SKM-1 (cell line): ENCODE measurements around the gene PROB1.
"Not testable (repeated sequence)": the region's sequence is repeated elsewhere in the genome, so short reads cannot be mapped to it uniquely, and the experiment has no call there.

Source experiments
- DNase-seq: peaks from one replicate; lab custom pipeline; 2025; ENCODE audit not compliant: unreplicated experiment; lab: John Stamatoyannopoulos, UW

Gene PROB1

DNA sequence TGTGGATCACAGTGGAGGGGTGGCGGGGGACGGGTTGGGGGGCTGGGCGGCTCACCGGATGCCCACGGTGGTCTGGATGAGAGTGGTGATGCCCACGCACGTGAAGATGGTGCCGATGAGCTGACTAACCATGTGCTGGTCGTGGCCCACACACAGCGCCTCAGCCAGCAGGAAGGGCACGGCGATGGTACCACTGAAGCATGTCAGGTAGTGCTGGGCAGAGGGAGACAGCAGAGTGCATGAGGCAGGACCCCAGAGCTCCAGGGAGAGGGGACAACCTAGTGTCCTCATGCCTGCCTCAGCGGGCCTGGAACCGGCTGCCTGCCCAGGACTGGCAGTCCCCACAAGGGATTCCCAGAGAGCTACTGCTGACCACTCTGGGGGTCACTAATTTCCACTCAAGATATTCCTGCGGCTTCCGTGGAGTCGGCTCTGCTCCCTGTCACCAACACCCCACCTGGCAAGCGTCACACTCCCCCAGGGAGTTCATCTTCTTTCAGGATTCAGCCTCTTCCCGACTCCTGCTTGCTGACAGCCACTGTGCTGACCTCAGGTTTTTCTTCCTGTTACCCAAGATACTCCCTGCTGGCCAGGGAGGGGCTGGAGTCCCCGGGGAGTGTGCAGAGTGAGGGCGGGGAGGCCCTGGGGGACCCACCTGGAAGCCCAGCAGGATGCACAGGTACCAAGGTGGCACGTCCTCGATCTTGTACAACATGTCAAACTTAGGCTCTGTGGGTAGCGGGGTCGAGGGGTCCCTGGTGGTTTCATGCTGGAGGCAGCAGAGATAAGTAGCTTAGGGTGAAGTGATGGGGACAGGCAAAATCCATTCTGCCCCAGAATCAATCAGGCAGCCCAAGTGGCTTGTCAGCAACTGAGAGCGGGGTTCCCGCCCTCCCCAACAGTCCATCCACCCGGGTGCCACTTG is 12.8 kb downstream of the PROB1 start:
- DNase-seq: no peak

DNA sequence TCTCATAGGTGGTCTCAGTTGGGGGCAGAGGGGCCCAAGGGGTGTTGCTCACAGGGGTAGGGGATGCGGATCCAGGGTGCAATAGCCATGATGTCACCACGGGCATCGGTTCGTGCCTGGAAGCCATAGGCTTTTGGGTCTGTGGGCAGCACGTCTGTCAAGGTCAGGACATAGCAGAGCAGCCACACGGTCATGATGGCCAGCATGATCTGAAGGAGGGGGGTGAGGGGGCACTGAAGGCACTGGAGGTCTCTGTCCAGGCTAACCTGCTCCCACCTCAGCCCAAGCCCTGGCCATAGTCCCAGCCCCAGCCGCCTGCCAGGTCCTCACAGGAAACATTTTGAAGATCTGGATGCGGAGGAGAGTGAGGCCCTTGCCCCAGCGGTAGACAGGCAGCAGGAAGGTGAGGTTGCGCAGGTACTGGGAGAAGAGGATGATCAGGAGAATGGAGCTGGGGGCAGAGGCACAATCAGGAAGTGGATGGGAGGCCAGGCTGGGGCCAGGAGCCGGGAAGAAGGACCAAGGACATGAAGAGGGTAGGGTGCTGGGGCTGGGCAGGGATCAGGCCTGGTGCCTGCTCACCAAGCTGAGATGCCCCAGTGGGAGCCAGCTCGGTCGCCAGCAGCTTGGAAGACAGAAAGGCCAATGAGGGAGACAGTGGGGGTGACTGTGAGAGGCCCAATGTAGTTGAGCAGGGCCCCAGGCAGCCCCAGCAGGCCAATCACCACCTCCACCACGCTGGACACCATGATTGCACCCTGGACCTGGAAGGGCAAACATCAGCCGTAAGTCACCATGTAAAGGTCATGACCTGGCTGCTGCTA is 15.1 kb downstream of the PROB1 start:
- DNase-seq: no peak

DNA sequence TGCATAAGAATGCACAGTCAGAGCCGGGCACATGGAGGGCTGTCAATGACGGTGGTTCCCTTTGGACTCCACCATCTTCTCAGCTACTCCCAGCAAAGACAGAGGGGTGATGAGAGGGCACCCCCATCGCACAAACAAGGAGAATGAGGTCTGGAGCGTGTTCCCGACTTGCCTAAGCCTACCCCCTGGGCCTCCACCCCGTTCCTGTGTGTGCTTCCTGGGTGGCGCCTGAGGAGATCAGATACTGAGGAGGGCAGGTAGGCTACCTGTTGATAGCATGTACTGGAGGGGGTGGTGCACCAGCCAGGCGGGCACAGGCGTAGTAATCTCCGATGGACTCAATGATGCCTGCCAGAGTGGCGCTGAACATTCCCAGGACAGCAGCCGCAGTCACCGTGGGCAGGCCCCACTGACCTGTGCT is 16.0 kb downstream of the PROB1 start:
- DNase-seq: no peak

DNA sequence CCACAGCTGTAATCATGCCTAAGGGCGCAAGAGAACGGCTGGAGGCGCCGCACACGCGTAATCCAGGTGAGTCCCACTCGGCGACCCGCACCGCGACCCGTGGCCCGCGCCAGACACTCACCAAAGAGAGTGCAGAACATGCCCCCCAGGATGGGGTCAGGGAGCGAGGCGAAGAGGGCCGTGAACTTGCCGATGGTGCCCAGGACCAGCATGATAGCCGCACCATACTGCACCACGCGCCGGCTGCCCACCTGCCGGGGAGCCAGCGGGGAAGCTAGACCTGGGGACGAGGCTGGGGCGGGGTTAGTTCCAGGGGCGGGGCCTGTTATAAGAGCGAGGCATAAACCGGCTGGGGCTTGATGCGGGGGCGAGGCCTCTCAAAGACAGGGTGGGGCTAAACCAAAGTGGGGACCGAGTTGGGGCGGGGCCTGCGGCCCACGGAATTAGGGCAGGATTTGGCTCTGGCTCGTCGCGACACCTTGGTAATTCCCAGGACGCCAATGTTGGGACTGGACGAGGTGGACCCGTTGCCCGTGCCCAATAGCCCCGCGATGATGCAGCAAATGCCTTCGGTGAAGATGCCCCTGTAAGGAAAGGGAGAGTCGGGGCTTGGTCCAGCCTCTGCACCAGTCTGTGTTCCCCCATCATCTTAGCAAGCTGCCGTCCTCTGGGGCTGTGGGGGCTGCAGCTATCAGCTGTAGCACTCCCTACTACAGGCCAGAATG is 16.6 kb downstream of the PROB1 start:
- no peak for DNase-seq

DNA sequence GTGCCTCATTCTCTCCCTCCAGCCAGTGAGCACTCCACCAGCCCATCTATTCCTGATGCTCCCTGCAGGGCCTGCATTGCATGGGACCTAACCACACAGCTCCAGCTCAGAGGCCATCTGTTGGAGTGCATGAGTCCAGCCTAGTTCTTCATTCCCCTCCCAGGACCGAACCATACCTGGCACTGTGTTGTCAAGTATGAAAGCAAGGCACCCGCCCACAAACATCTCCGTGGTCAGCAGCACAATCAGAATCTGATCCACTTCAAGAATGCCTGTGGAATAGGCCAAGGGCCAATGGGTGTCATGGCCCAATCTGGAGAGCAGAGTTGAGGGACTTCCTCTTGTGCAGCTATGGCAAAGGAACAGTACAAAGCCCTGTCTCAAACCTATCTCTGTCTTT is 17.7 kb downstream of the PROB1 start:
- DNase-seq: no peak

DNA sequence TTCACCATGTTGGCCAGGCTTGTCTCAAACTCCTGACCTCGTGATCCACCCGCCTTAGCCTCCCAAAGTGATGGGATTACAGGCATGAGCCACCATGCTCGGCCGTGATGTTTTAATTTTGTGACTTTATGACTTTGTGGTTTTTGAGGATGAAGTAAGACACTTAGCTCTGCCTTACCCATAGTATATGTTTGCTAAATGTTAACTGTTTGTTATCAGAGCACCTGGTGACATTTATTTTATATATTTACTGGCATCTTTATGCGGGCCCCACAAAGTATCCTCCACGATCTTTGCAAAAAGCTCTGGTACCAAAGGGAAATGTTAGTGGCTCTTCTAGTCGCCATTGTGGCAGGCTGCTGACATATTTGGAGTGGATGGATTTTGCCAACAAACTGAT is 18.5 kb downstream of the PROB1 start:
- no peak for DNase-seq

DNA sequence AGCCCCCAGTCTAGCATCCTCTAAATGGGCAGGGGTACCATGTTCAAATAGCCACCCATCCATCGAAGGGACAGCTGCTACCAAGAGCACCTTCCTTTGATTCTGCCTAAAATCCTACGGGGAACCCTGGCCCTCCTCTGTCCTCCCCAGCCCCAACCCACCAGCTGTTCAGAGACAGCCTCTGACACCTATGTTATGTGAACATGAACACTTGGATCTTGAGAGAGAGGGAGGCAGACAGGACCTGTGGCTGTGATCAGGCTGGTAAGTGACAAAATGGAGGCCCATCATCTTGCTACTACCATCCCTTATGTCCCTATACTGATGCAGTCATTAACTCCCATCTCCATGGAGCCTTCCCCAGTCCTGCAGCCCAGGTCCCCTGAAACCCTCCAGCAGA is 20.0 kb downstream of the PROB1 start:
- DNase-seq: no peak

DNA sequence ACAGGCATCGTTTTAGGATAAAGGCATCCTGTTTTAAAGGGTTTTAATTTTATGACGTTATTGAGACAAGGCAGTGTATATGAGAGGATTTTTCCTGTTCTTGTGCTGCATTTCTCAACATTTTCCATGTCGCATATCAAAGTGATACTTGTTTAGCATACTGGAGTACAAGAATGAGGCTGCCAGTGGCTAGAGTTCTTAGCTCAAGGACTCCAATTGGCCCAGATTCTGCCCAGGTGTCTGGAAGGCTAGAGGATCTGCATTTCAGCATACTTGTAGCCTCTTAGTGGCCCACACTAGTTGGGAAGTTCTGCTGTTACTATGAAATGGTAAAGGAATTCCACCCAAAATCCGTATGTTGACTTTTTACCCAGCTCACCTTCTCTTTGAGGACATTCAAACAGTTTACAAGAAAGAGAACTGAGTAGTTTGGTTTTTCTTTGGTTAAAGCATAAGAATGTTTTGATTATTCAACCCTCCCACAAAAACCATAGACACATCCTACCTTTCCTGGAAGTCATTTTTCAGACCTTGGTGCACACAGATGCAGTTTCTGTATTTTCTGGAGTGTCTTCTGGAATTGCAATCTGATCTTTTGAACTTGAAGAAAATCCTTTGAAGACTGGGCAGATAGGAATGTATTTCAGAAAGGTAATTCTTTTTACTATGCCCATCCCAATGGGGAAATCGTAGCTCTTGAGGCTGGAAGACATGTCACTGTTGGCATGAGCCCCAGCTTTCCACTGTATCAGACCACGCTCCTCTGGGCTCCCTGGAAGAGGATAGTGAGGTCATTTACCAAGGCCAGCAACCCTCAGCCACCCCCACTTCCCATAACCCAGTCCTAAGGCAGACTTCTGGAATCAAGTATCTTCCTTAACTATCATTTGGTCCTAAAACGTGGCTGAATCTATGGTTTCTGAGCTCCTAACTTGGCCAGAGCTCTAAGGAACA is 23.1 kb downstream of the PROB1 start:
- no peak for DNase-seq

DNA sequence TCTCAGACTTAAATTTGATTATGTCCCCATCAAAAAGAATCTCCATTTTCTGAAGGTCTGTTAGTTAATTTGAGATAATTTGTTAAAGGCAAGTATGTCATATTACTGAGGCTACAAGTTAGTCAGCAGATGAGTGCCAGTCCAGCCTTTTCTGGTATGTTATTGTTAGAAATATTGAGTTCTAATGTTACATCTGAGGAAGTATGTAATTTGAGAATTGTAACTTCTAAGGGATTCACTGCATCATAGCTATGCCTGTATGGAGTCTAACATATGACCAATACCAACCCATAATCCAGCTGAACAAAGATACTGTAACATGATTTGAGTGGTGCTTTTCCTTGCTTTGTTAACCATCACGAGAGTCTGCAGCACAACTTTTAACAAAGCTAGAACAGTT is 25.7 kb downstream of the PROB1 start:
- DNase-seq: no peak

DNA sequence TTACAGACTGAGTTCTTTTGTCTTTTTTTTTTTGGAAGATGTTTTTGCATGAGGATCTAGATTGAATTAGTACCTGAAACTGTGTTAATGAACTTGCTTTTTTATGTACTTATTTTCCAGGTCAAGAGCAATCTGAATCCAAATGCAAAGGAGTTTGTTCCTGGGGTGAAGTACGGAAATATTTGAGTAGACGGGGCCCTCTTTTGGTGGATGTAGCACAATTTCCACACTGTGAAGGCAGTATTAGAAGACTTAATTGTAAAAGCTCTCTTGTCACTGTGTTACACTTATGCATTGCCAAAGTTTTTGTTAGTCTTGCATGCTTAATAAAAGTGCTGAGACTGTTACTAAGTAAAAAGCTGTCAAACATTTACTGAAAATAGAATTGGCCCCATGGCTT is 26.3 kb downstream of the PROB1 start:
- no peak for DNase-seq

DNA sequence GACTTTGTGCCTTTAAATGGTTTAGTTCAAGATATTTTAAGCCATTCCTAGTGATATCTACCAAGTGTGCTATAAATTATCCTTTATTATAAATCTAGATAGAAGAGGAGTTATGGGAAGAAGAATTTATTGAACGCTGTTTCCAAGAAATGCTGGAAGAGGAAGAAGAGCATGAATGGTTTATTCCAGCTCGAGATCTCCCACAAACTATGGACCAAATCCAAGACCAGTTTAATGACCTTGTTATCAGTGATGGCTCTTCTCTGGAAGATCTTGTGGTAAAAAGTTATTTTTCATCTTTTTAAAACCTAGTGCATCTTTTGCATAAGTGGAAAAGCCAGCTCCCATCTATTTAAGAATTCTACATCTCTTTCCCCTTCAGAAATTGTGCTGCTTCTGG is 30.4 kb downstream of the PROB1 start:
- DNase-seq: no peak

DNA sequence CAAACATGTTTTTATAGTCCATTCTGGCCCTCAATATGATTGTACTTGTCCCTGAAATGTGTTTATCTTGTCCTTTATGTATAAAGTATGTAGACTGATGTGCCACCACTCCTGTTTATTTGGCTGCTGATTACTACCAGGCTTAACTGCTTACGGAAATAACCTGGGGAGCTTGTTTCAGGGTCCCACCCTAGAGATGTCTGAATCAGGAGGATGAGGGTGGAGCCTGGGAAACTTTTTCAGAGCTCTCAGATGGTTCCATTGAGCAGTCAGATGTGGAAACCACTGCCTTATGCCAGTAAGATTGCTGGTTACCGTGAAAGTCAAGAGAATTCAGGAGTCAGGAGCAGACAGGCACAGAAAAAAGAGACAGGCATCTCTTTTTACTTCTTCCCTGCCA is 31.0 kb downstream of the PROB1 start:
- no peak for DNase-seq

DNA sequence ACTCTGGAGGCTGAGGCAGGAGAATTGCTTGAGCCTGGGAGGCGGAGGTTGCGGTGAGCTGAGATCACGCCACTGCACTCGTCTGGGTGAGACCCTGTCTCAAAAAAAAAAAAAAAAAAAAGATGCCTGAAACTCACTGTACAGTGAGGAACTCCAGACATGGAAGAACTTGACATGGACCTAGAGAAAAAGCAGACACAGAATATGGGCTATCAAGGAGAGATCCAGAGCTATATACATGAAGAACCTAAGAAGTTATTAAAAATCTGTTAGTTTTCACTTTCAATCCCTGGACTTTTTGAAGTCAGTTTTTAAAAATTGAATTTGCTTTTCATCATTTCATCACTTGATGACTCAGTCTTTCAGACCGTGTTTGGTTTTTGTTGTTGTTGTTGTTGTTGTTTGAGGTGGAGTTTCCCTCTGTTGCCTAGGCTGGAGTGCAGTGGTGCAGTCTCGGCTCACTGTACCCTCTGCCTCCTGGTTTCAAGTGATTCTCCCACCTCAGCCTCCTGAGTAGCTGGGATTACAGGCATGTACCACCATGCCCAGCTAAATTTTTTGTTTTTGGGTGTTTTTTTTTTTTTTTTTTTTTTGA is 33.0 kb downstream of the PROB1 start:
- DNase-seq: no peak

DNA sequence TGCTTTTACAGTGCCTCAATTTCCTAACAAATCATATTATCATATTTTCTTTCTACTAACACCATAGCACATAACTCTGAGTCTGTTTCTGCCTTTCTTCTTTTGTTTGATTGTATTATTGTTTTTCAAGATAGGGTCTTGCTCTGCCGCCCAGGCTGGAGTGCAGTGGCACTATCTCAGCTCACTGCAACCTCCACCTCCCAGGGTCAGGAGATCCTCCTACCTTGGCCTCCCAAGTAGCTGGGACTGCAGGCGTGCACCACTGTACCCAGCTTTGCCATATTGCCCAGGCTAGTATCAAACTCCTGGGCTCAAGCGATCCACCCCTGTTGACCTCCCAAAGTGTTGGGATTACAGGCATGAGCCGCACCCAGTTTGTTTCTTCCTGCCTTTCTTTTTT is 34.5 kb downstream of the PROB1 start:
- no peak for DNase-seq

DNA sequence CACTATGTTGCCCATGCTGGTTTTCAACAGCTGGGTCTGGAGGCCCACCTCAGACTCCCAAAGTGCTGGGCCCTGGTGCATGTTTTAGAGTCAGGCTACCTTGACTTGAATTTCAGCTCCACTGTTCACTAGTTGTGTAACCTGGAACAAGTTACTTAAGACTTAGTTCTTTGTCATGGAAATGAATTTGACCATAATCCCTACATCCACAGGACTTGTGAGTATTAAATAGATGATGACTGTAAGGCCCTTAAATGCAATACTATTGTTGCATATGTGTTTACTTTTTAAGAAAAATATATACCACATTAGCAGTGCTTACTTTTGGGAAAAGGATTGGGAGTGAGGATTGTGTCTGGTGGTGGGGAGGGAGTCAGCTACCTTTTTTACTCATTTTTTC is 36.8 kb downstream of the PROB1 start:
- no peak for DNase-seq

DNA sequence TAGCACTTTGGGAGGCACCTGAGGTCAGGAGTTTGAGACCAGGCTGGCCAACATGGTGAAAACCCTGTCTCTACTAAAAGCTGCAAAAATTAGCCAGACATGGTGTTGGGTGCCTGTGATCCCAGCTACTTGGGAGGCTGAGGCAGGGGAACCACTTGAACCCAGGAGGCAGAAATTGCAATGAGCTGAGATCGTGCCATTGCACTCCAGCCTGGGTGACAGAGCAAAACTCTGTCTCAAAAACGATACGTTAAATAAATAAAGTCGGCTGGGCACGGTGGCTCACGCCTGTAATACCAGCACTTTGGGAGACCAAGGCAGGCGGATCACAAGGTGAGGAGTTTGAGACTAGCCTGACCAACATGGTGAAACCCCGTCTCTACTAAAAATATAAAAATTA is 39.0 kb downstream of the PROB1 start:
- not testable (repeated sequence) for DNase-seq

DNA sequence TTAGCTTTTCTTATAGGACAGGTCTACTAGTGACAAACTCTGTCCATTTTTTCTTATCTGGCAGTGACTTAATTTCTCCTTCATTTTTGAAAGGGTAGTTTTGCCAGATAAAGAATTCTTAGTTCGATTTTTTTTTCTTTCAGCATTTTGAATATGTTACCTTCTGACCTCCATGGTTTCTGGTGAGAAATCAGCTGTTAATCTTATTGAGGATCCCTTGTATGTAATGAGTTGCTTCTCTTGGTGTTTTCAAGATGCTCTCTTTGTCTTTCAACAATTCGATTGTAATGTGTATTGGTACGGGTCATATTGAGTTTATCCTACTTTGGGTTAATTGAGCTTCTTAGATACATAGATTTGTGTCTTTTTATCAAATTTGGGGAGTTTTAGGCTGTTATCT is 40.7 kb downstream of the PROB1 start:
- DNase-seq: no peak

DNA sequence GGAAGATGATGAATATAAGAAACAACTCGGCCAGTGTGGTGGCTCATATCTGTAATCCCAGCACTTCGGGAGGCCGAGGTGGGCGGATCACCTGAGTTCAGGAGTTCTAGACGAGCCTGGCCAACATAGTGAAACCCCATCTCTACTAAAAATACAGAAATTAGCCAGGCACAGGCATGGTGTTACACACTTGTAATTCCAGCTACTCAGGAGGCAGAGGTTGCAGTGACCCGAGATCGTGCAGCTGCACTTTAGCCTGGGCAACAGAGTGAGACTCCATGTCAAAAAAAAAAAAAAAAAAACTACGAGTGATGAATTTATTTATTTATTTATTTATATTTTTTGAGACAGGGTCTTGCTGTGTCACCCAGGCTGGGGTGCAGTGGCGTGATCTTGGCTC is 47.0 kb downstream of the PROB1 start:
- DNase-seq: not testable (repeated sequence)

DNA sequence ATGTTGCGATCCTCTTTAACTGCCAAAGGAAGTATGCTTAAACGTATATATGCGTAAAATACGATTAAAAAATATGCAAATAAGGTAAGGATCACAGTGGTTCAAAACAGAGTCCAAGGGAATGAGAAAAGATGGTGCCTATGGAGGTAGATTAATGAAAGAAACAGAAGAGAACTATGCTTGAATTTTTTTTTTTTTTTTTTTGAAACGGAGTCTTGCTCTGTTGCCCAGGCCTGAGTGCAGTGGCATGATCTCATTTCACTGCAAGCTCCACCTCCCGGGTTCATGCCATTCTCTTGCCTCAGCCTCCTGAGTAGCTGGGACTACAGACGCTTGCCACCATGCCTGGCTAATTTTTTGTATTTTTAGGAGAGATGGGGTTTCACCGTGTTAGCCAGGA is 49.5 kb downstream of the PROB1 start:
- not testable (repeated sequence) for DNase-seq

DNA sequence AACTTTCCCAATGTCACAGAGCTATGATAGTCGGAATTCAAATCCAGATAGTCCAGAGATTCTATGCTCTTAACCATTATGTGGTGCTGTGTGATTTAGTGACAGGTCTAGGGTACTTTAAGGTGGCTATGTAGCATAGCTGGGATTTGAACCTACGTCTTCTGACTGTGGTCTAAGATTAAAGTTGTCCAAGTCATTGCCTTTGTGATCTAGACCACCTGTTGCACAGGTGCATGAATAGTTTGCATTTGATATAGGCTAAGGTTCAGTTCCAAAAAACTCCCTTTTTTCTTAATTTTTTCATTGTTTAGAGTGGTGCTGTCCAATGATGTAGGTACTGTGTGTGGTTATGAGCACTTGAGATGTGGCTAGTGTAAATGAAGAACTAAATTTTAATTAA is 50.7 kb downstream of the PROB1 start:
- no peak for DNase-seq
